WTC11 (cell line): ENCODE measurements around the gene TDRD10. TPM values are rescaled to one million over a fixed set of nuclear protein-coding genes. Genes with fewer than 3 reads are reported as not detected.

Experiments
- ATAC-seq: fragments of 200-7000 bp; cut with Tn5 transposase; 2 replicates; pipeline ENCODE4 v1.10.0; 2021; ENCODE audit warnings: mild to moderate bottlenecking, moderate library complexity
- CTCF ChIA-PET: fragments of 300-600 bp; sonication (Branson Sonifier 250); formaldehyde crosslinking; loops from one replicate; lab custom pipeline; 2021; ENCODE audit warnings: antibody characterized with exemption; lab: Charles Lee
- POLR2A ChIA-PET: fragments of 350-600 bp; sonication (Branson Sonifier 250); formaldehyde crosslinking; loops from one replicate; lab custom pipeline; 2021; ENCODE audit warnings: antibody characterized with exemption; lab: Charles Lee
- DNase-seq: peaks from one replicate; pipeline ENCODE4 v3.0.0; 2021; ENCODE audit warnings: low spot score
- H3K27ac Mint-ChIP-seq: 2 replicates; pipeline ENCODE4 v1.8.0; 2021; ENCODE audit warnings: mixed read lengths
- H3K27me3 Mint-ChIP-seq: 2 replicates; pipeline ENCODE4 v1.8.0; 2021; ENCODE audit warnings: low read depth, mild to moderate bottlenecking, moderate library complexity, mixed read lengths
- H3K36me3 Mint-ChIP-seq: 2 replicates; pipeline ENCODE4 v1.8.0; 2021; ENCODE audit warnings: mixed read lengths
- H3K4me1 Mint-ChIP-seq: 2 replicates; pipeline ENCODE4 v1.8.0; 2022; ENCODE audit warnings: mixed read lengths
- H3K4me3 Mint-ChIP-seq: 2 replicates; pipeline ENCODE4 v1.8.0; 2021; ENCODE audit warnings: mild to moderate bottlenecking, moderate library complexity, mixed read lengths
- H3K9me3 Mint-ChIP-seq: 2 replicates; pipeline ENCODE4 v1.8.0; 2021; ENCODE audit warnings: mixed read lengths
- ATF1 ChIP-seq: sonication (generic); formaldehyde crosslinking; IDR thresholded peaks from 2 replicates; pipeline ENCODE4 v1.8.1; 2023; ENCODE audit warnings: mild to moderate bottlenecking, moderate library complexity, missing genetic modification reagents
- CBFB ChIP-seq: sonication (generic); formaldehyde crosslinking; IDR thresholded peaks from 2 replicates; pipeline ENCODE4 v1.8.1; 2022; ENCODE audit warnings: mild to moderate bottlenecking, low read depth, missing genetic modification reagents
- CREB1 ChIP-seq: sonication (generic); formaldehyde crosslinking; IDR thresholded peaks from 2 replicates; pipeline ENCODE4 v1.8.0; 2023; ENCODE audit warnings: mild to moderate bottlenecking, missing genetic modification reagents
- FOXJ3 ChIP-seq: sonication (generic); formaldehyde crosslinking; IDR thresholded peaks from 2 replicates; pipeline ENCODE4 v1.9.0; 2021; ENCODE audit warnings: missing genetic modification reagents, mild to moderate bottlenecking, borderline replicate concordance
- JAZF1 ChIP-seq: fragments of 250-450 bp; sonication (Bioruptor Pico); IDR thresholded peaks from 2 replicates; pipeline ENCODE4 v1.9.0; 2021; ENCODE audit warnings: moderate library complexity, mild to moderate bottlenecking, inconsistent platforms
- JUN ChIP-seq: sonication (generic); formaldehyde crosslinking; IDR thresholded peaks from 2 replicates; pipeline ENCODE4 v1.8.0; 2023; ENCODE audit warnings: mild to moderate bottlenecking, missing genetic modification reagents
- MXD4 ChIP-seq: fragments of 250-450 bp; sonication (Bioruptor Pico); IDR thresholded peaks from 2 replicates; pipeline ENCODE4 v1.8.0; 2021; ENCODE audit warnings: mild to moderate bottlenecking, moderate library complexity, borderline replicate concordance
- MYBL2 ChIP-seq: sonication (generic); formaldehyde crosslinking; IDR thresholded peaks from 2 replicates; pipeline ENCODE4 v1.8.1; 2023; ENCODE audit warnings: mild to moderate bottlenecking, moderate library complexity, missing genetic modification reagents
- NR2C2 ChIP-seq: sonication (generic); formaldehyde crosslinking; IDR thresholded peaks from 2 replicates; pipeline ENCODE4 v1.8.0; 2022; ENCODE audit warnings: mild to moderate bottlenecking, missing genetic modification reagents
- PRRX2 ChIP-seq: fragments of 250-450 bp; sonication (Bioruptor Pico); IDR thresholded peaks from 2 replicates; pipeline ENCODE4 v1.8.0; 2021; ENCODE audit warnings: mild to moderate bottlenecking
- RELA ChIP-seq: sonication (generic); formaldehyde crosslinking; IDR thresholded peaks from 2 replicates; pipeline ENCODE4 v1.8.1; 2022; ENCODE audit warnings: missing genetic modification reagents, mild to moderate bottlenecking, borderline replicate concordance
- SMAD4 ChIP-seq: sonication (generic); formaldehyde crosslinking; IDR thresholded peaks from 2 replicates; pipeline ENCODE4 v1.8.0; 2022; ENCODE audit warnings: mild to moderate bottlenecking, missing genetic modification reagents
- total RNA-seq: library from RNA; stranded (reverse); gene quantifications from 3 replicates; pipeline ENCODE4 v1.2.3, GENCODE V29; 2021
- TF ChIP-seq, protein P1 (sequence below): fragments of 200-600 bp; IDR thresholded peaks from 2 replicates; pipeline ENCODE4 v1.8.0; 2022; ENCODE audit warnings: antibody characterized with exemption
- TF ChIP-seq, protein P2 (sequence below): sonication (generic); formaldehyde crosslinking; IDR thresholded peaks from 2 replicates; pipeline ENCODE4 v1.8.0; 2023; ENCODE audit warnings: missing genetic modification reagents
- TF ChIP-seq, protein P3 (sequence below): fragments of 250-450 bp; sonication (Bioruptor Pico); IDR thresholded peaks from 2 replicates; pipeline ENCODE4 v2.1.2; 2022; ENCODE audit warnings: mild to moderate bottlenecking, moderate library complexity
- TF ChIP-seq, protein P4 (sequence below): sonication (generic); formaldehyde crosslinking; IDR thresholded peaks from 2 replicates; pipeline ENCODE4 v1.8.0; 2022; ENCODE audit warnings: mild to moderate bottlenecking, missing genetic modification reagents
- TF ChIP-seq, protein P5 (sequence below): fragments of 250-450 bp; sonication (Bioruptor Pico); IDR thresholded peaks from 2 replicates; pipeline ENCODE4 v1.9.0; 2021; ENCODE audit warnings: moderate library complexity, mild to moderate bottlenecking, inconsistent platforms, borderline replicate concordance
- TF ChIP-seq, protein P6 (sequence below): sonication (generic); formaldehyde crosslinking; IDR thresholded peaks from 2 replicates; pipeline ENCODE4 v1.8.1; 2023; ENCODE audit warnings: mild to moderate bottlenecking, missing genetic modification reagents
- TF ChIP-seq, protein P7 (sequence below): sonication (generic); formaldehyde crosslinking; IDR thresholded peaks from 2 replicates; pipeline ENCODE4 v1.8.0; 2023; ENCODE audit warnings: mild to moderate bottlenecking, missing genetic modification reagents
- TF ChIP-seq, protein P8 (sequence below): sonication (generic); formaldehyde crosslinking; conservative IDR thresholded peaks from 2 replicates; pipeline ENCODE4 v1.8.1; 2022; ENCODE audit warnings: mild to moderate bottlenecking, missing genetic modification reagents

TDRD10 gene
- total RNA-seq, 1 experiment from 2014 or later, result 0.09 TPM

DNA sequence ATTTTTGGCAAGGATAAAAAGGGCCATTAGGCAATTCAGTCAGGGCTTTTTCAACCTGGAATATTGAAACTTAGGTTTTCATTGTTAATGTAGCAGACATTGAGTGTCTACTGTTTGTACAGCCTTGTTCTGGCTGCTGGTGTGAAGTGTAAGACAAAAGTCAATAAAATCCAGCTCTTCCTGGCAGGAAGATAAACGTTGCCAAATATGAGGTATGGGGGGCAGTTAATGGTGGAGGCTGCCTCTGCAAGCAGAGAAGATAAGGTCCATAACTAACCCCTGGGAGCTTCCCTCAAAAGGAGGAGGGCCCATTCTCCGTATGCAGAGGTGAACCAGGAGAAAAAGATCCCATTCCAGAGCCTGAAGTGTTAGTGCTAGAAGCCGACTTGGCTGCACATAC lies 19.7 kb downstream of the TDRD10 start (continued):
- TF ChIP-seq, protein P1, sequence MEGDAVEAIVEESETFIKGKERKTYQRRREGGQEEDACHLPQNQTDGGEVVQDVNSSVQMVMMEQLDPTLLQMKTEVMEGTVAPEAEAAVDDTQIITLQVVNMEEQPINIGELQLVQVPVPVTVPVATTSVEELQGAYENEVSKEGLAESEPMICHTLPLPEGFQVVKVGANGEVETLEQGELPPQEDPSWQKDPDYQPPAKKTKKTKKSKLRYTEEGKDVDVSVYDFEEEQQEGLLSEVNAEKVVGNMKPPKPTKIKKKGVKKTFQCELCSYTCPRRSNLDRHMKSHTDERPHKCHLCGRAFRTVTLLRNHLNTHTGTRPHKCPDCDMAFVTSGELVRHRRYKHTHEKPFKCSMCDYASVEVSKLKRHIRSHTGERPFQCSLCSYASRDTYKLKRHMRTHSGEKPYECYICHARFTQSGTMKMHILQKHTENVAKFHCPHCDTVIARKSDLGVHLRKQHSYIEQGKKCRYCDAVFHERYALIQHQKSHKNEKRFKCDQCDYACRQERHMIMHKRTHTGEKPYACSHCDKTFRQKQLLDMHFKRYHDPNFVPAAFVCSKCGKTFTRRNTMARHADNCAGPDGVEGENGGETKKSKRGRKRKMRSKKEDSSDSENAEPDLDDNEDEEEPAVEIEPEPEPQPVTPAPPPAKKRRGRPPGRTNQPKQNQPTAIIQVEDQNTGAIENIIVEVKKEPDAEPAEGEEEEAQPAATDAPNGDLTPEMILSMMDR, result no peak
- TF ChIP-seq, protein P2, sequence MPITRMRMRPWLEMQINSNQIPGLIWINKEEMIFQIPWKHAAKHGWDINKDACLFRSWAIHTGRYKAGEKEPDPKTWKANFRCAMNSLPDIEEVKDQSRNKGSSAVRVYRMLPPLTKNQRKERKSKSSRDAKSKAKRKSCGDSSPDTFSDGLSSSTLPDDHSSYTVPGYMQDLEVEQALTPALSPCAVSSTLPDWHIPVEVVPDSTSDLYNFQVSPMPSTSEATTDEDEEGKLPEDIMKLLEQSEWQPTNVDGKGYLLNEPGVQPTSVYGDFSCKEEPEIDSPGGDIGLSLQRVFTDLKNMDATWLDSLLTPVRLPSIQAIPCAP (CRISPR knock-in tag), result no peak
- TF ChIP-seq PRRX2 (CRISPR knock-in tag) (no peak), JAZF1 (CRISPR knock-in tag) (no peak), JUN (CRISPR knock-in tag) (no peak), FOXJ3 (no peak)

DNA sequence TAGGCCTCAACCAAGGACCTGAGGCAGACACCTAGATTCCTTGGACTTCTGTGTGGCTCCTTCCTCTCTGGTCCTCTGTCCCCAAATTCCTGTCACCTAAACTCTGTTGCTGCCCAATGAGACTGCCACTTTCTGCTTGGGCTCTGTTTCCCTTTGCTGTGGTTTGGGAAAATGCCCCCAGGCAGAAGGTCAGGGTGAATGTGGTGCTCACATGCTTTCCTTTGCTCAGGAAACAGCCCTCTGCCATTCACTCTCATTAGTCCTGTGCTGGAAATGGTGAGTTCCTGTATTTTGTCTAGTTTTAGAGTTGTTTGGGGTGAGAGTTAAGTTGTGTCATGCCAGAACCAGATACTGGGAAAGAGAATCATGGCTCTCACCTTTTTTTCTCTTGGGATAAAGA lies 22.9 kb downstream of the TDRD10 start:
- CTCF ChIA-PET, result interaction anchor here (2.3 kb wide), 1 partner anchor 22 kb away, joined by 10 read pairs; no protein-coding TSS in a partner anchor
- H3K27me3 Mint-ChIP-seq, result no peaks in the 10 kb centered on the region
- H3K4me3 Mint-ChIP-seq, result no peak overlapping the region
- ATAC-seq (no peak), DNase-seq (no peak)
- no peaks in the 10 kb centered on the region for H3K4me1 Mint-ChIP-seq
- no peaks in the 10 kb centered on the region for H3K36me3 Mint-ChIP-seq
- no peak overlapping the region for H3K27ac Mint-ChIP-seq
- POLR2A ChIA-PET, result no interaction called here
- TF ChIP-seq NR2C2 (CRISPR knock-in tag) (no peak), MXD4 (no peak), CREB1 (no peak), ATF1 (no peak), SMAD4 (CRISPR knock-in tag) (no peak), MYBL2 (CRISPR knock-in tag) (no peak), JUN (CRISPR knock-in tag) (no peak), RELA (CRISPR knock-in tag) (no peak), CBFB (CRISPR knock-in tag) (no peak)
- TF ChIP-seq, protein P1, result no peak
- TF ChIP-seq, protein P3, sequence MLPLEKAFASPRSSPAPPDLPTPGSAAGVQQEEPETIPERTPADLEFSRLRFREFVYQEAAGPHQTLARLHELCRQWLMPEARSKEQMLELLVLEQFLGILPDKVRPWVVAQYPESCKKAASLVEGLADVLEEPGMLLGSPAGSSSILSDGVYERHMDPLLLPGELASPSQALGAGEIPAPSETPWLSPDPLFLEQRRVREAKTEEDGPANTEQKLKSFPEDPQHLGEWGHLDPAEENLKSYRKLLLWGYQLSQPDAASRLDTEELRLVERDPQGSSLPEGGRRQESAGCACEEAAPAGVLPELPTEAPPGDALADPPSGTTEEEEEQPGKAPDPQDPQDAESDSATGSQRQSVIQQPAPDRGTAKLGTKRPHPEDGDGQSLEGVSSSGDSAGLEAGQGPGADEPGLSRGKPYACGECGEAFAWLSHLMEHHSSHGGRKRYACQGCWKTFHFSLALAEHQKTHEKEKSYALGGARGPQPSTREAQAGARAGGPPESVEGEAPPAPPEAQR (CRISPR knock-in tag), result no peak
- TF ChIP-seq, protein P4, sequence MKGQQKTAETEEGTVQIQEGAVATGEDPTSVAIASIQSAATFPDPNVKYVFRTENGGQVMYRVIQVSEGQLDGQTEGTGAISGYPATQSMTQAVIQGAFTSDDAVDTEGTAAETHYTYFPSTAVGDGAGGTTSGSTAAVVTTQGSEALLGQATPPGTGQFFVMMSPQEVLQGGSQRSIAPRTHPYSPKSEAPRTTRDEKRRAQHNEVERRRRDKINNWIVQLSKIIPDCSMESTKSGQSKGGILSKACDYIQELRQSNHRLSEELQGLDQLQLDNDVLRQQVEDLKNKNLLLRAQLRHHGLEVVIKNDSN (CRISPR knock-in tag), result no peak
- TF ChIP-seq, protein P5, sequence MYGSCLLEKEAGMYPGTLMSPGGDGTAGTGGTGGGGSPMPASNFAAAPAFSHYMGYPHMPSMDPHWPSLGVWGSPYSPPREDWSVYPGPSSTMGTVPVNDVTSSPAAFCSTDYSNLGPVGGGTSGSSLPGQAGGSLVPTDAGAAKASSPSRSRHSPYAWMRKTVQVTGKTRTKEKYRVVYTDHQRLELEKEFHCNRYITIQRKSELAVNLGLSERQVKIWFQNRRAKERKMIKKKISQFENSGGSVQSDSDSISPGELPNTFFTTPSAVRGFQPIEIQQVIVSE (CRISPR knock-in tag), result no peak
- TF ChIP-seq, protein P6, sequence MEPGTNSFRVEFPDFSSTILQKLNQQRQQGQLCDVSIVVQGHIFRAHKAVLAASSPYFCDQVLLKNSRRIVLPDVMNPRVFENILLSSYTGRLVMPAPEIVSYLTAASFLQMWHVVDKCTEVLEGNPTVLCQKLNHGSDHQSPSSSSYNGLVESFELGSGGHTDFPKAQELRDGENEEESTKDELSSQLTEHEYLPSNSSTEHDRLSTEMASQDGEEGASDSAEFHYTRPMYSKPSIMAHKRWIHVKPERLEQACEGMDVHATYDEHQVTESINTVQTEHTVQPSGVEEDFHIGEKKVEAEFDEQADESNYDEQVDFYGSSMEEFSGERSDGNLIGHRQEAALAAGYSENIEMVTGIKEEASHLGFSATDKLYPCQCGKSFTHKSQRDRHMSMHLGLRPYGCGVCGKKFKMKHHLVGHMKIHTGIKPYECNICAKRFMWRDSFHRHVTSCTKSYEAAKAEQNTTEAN, result no peak
- TF ChIP-seq, protein P7, sequence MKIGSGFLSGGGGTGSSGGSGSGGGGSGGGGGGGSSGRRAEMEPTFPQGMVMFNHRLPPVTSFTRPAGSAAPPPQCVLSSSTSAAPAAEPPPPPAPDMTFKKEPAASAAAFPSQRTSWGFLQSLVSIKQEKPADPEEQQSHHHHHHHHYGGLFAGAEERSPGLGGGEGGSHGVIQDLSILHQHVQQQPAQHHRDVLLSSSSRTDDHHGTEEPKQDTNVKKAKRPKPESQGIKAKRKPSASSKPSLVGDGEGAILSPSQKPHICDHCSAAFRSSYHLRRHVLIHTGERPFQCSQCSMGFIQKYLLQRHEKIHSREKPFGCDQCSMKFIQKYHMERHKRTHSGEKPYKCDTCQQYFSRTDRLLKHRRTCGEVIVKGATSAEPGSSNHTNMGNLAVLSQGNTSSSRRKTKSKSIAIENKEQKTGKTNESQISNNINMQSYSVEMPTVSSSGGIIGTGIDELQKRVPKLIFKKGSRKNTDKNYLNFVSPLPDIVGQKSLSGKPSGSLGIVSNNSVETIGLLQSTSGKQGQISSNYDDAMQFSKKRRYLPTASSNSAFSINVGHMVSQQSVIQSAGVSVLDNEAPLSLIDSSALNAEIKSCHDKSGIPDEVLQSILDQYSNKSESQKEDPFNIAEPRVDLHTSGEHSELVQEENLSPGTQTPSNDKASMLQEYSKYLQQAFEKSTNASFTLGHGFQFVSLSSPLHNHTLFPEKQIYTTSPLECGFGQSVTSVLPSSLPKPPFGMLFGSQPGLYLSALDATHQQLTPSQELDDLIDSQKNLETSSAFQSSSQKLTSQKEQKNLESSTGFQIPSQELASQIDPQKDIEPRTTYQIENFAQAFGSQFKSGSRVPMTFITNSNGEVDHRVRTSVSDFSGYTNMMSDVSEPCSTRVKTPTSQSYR, result no peak
- TF ChIP-seq, protein P8, sequence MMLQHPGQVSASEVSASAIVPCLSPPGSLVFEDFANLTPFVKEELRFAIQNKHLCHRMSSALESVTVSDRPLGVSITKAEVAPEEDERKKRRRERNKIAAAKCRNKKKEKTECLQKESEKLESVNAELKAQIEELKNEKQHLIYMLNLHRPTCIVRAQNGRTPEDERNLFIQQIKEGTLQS (CRISPR knock-in tag), result no peak
- no peaks in the 10 kb centered on the region for H3K9me3 Mint-ChIP-seq
